ENCODE data around the gene STX1B.

GRCh38 chr16:30969246-30969842 is 41.1 kb downstream of the STX1B start:
- TF ChIP-seq CTCF (IDR thresholded peaks at IDR 0.05) = no peak
- no peak for TF ChIP-seq TCF7L2 (IDR thresholded peaks at IDR 0.05; ENCODE audit: low read depth, low read length)
- TF ChIP-seq SIN3A (IDR thresholded peaks at IDR 0.05; ENCODE audit: borderline replicate concordance, insufficient read depth, low read depth, low read length) = no peak
- TF ChIP-seq POLR2AphosphoS5 (IDR thresholded peaks at IDR 0.05; ENCODE audit: low read depth, low read length) = no peak

Measured in Panc1 (cell line).